GM21717 (cell line): ENCODE data around the gene DACH1.
"Not testable (repeated sequence)": the region's sequence is repeated elsewhere in the genome, so short reads cannot be mapped to it uniquely, and the experiment has no call there.

Source experiments
- ATAC-seq: cut with Tn5 transposase; IDR thresholded peaks from one replicate; pipeline ENCODE4 v1.9.1; 2021; ENCODE audit warnings: mild to moderate bottlenecking, moderate library complexity; ENCODE audit not compliant: unreplicated experiment

The DACH1 gene

GRCh38 chr13:71866335-71867130 is 471 bp downstream of the DACH1 start:
- no peak for ATAC-seq

- ATAC-seq: no peak
Observed at GRCh38 chr13:71865874-71866334, 1.1 kb downstream of the DACH1 start.

- no peak for ATAC-seq
Observed at GRCh38 chr13:71864986-71865873, 1.8 kb downstream of the DACH1 start.

GRCh38 chr13:71864094-71864985 is 2.7 kb downstream of the DACH1 start:
- ATAC-seq: no peak

- ATAC-seq: no peak
Observed at GRCh38 chr13:71863254-71863865, 3.6 kb downstream of the DACH1 start.

GRCh38 chr13:71862459-71862943 is 4.5 kb downstream of the DACH1 start:
- ATAC-seq: no peak

GRCh38 chr13:71861769-71862458 is 5.1 kb downstream of the DACH1 start:
- no peak for ATAC-seq

- no peak for ATAC-seq
Observed at GRCh38 chr13:71860547-71861138, 6.4 kb downstream of the DACH1 start.

- no peak for ATAC-seq
Observed at GRCh38 chr13:71858647-71859046, 8.4 kb downstream of the DACH1 start.

GRCh38 chr13:71856548-71857043 is 10.4 kb downstream of the DACH1 start:
- no peak for ATAC-seq

GRCh38 chr13:71854401-71854800 is 12.6 kb downstream of the DACH1 start:
- ATAC-seq: no peak

GRCh38 chr13:71853725-71854124 is 13.3 kb downstream of the DACH1 start:
- no peak for ATAC-seq

- no peak for ATAC-seq
Observed at GRCh38 chr13:71852736-71853135, 14.3 kb downstream of the DACH1 start.

GRCh38 chr13:71851498-71852409 is 15.2 kb downstream of the DACH1 start:
- no peak for ATAC-seq

GRCh38 chr13:71842003-71842402 is 25.0 kb downstream of the DACH1 start:
- ATAC-seq: no peak

GRCh38 chr13:71838842-71839241 is 28.2 kb downstream of the DACH1 start:
- no peak for ATAC-seq

GRCh38 chr13:71837582-71837981 is 29.4 kb downstream of the DACH1 start:
- not testable (repeated sequence) for ATAC-seq

GRCh38 chr13:71831716-71832115 is 35.3 kb downstream of the DACH1 start:
- no peak for ATAC-seq
